K562 (cell line): ENCODE results near the gene CRYBG2. TPM values are rescaled to one million over a fixed set of nuclear protein-coding genes. Genes with fewer than 3 reads are reported as not detected.
A peak's percentile ranks its signal among the peaks of the same experiment; 100 is the strongest.

Experiments used
- C11orf30 ChIP-seq: fragments of 450-650 bp; IDR thresholded peaks from 2 replicates; pipeline ENCODE4 v1.6.1; 2016; ENCODE audit warnings: low read depth, mild to moderate bottlenecking
- CHD1 ChIP-seq: fragments of 200-600 bp; sonication (generic); IDR thresholded peaks from one replicate; pipeline ENCODE4 v1.6.1; 2012; ENCODE audit warnings: mild to moderate bottlenecking, moderate library complexity, low read length, inconsistent platforms
- EHMT2 ChIP-seq: fragments of 450-650 bp; IDR thresholded peaks from 2 replicates; pipeline ENCODE4 v1.6.1; 2018; ENCODE audit warnings: antibody characterized with exemption
- HOMEZ ChIP-seq: fragments of 250-450 bp; sonication (Bioruptor Pico); IDR thresholded peaks from 2 replicates; pipeline ENCODE4 v1.4.0; 2020; ENCODE audit warnings: mild to moderate bottlenecking, moderate library complexity
- PBX2 ChIP-seq, 2 experiments: IDR thresholded peaks in 1 of 2; conservative IDR thresholded peaks in 1 of 2; 2 replicates each; pipeline ENCODE4 v1.6.1; 2016; ENCODE audit warnings: low read depth in 2 of 2, mild to moderate bottlenecking in 1 of 2, missing compliant biosample characterization in 1 of 2, missing genetic modification characterization in 1 of 2, moderate library complexity in 1 of 2
- PHB ChIP-seq: fragments of 250-450 bp; sonication (Bioruptor Pico); IDR thresholded peaks from 2 replicates; pipeline ENCODE4 v1.5.0; 2021
- PML ChIP-seq: IDR thresholded peaks from 2 replicates; pipeline ENCODE4 v1.6.1; 2012; ENCODE audit warnings: low read length, inconsistent platforms
- RBBP5 ChIP-seq: fragments of 200-600 bp; sonication (generic); IDR thresholded peaks from 2 replicates; pipeline ENCODE4 v1.6.1; 2012; ENCODE audit warnings: borderline replicate concordance, mild to moderate bottlenecking, low read length, control low read depth, inconsistent platforms; ENCODE audit not compliant: insufficient read depth, poor library complexity, severe bottlenecking
- REST ChIP-seq, 2 experiments: fragments of 450-650 bp; formaldehyde crosslinking in 1 of 2; IDR thresholded peaks; 2 replicates each; pipeline versions ENCODE4 v1.4.0 to v1.6.1; 2014 to 2020; ENCODE audit warnings: mild to moderate bottlenecking in 2 of 2, borderline replicate concordance in 1 of 2, low read depth in 1 of 2
- RNF219 ChIP-seq: fragments of 250-450 bp; sonication (Bioruptor Pico); IDR thresholded peaks from 2 replicates; pipeline ENCODE4 v1.5.0; 2022; ENCODE audit warnings: mild to moderate bottlenecking
- SAFB2 ChIP-seq: fragments of 200-400 bp; formaldehyde crosslinking; IDR thresholded peaks from 2 replicates; pipeline ENCODE4 v1.6.1; 2018; ENCODE audit warnings: borderline replicate concordance, low read length, low read depth, moderate library complexity; ENCODE audit not compliant: severe bottlenecking
- TCF3 ChIP-seq: sonication (generic); formaldehyde crosslinking; IDR thresholded peaks from 2 replicates; pipeline ENCODE4 v1.4.0; 2020; ENCODE audit warnings: mild to moderate bottlenecking, missing genetic modification reagents
- ZFPM2 ChIP-seq: fragments of 250-450 bp; sonication (Bioruptor Pico); IDR thresholded peaks from 2 replicates; pipeline ENCODE4 v1.5.1; 2022; ENCODE audit warnings: mild to moderate bottlenecking
- polyA plus RNA-seq, 8 experiments: library from polyadenylated mRNA; depleted of rRNA in 4 of 8; stranded (reverse) in 5 of 8; unstranded in 3 of 8; fragments of >200 nt; fragmentation: Nextera tagmentation in 2 of 8; fragmentation: Illumina TruSeq in 1 of 8; extraction: Ambion mirVana in 2 of 8; extraction: Trizol in 1 of 8; gene quantifications; 2 replicates each; pipeline versions ENCODE4 v1.2.1 to v1.2.3, GENCODE V29; 2011 to 2014; ENCODE audit warnings: inconsistent platforms in 1 of 8, missing spikeins in 1 of 8
- total RNA-seq, 7 experiments: library from RNA; depleted of rRNA in 6 of 7; stranded (reverse); fragments of >200 nt in 6 of 7; fragmentation: Illumina TruSeq in 2 of 7; extraction: Trizol in 2 of 7; gene quantifications; 2 replicates each; pipeline versions ENCODE4 v1.2.1 to v1.2.3, GENCODE V29; 2011 to 2021; ENCODE audit warnings: low replicate concordance in 1 of 7

The CRYBG2 gene
- total and polyA plus RNA-seq, 9 of the 15 experiments (the other 6 are each of a cell fraction or from before 2014, with no cell fraction given) = 0.39 to 8.5 (median 3.7) TPM

GRCh38 chr1:26395754-26396153 is 41.8 kb upstream of the CRYBG2 start (continued):
- TF ChIP-seq PBX2 (CRISPR knock-in tag; IDR thresholded peaks at IDR 0.05; ENCODE audit: low read depth) (no peak), PBX2 (tag; conservative IDR thresholded peaks at IDR 0.05; ENCODE audit: low read depth) (peak; percentile 67), CHD1 (no peak), REST (IDR thresholded peaks at IDR 0.05; ENCODE audit: borderline replicate concordance) (peak; percentile 75), REST (CRISPR knock-in tag; IDR thresholded peaks at IDR 0.05; ENCODE audit: low read depth) (0 out of 2 replicates have a peak, but pooled peaks have one; percentile 15), PML (no peak), RNF219 (CRISPR knock-in tag) (no peak), RBBP5 (no peak), EHMT2 (peak; percentile 29; the same call in 1 of the 2 replicates), SAFB2 (no peak), ZFPM2 (no peak), PHB (CRISPR knock-in tag) (no peak), TCF3 (CRISPR knock-in tag) (0 out of 2 replicates have a peak, but pooled peaks have one; percentile 30), C11orf30 (no peak), HOMEZ (CRISPR knock-in tag) (no peak)
